ENCODE measurements around the gene NLRP5.

- TF ChIP-seq REST (IDR thresholded peaks at IDR 0.05; ENCODE audit: insufficient replicate concordance, low read depth) (no peak), POLR2AphosphoS5 (IDR thresholded peaks at IDR 0.05; ENCODE audit: low read depth) (peak; percentile 3; the same call in 1 of the 2 replicates), GABPA (IDR thresholded peaks at IDR 0.05; ENCODE audit: low read depth) (no peak)
- TF ChIP-seq, protein P1, sequence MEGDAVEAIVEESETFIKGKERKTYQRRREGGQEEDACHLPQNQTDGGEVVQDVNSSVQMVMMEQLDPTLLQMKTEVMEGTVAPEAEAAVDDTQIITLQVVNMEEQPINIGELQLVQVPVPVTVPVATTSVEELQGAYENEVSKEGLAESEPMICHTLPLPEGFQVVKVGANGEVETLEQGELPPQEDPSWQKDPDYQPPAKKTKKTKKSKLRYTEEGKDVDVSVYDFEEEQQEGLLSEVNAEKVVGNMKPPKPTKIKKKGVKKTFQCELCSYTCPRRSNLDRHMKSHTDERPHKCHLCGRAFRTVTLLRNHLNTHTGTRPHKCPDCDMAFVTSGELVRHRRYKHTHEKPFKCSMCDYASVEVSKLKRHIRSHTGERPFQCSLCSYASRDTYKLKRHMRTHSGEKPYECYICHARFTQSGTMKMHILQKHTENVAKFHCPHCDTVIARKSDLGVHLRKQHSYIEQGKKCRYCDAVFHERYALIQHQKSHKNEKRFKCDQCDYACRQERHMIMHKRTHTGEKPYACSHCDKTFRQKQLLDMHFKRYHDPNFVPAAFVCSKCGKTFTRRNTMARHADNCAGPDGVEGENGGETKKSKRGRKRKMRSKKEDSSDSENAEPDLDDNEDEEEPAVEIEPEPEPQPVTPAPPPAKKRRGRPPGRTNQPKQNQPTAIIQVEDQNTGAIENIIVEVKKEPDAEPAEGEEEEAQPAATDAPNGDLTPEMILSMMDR (IDR thresholded peaks at IDR 0.05; ENCODE audit: insufficient read depth, low read length) = no peak
These were observed 113.3 kb downstream of the NLRP5 start for GRCh38 chr19:56099638-56100539.
